Spinal cord (tissue), 10 donors: ENCODE results near the gene C4BPB. TPM values are rescaled to one million over a fixed set of nuclear protein-coding genes. Genes with fewer than 3 reads are reported as not detected.

ENCODE experiments used
- DNase-seq, 6 donors: peaks; one replicate each; pipeline versions ENCODE4 v3.0.0 to v3.0.0-alpha.2; 2013 to 2015; ENCODE audit warnings: low spot score in 6 of 6, low read depth in 4 of 6
- H3K27ac ChIP-seq: one replicate; pipeline ENCODE4 v1.5.1; 2013; ENCODE audit warnings: low read depth, low read length, control low read depth
- H3K27me3 ChIP-seq: one replicate; pipeline ENCODE4 v1.6.1; 2013; ENCODE audit warnings: low read length; ENCODE audit not compliant: control insufficient read depth, insufficient read depth
- H3K36me3 ChIP-seq: one replicate; pipeline ENCODE4 v1.6.1; 2013; ENCODE audit warnings: low read length; ENCODE audit not compliant: control insufficient read depth, insufficient read depth
- H3K4me1 ChIP-seq: one replicate; pipeline ENCODE4 v1.6.1; 2013; ENCODE audit warnings: low read length; ENCODE audit not compliant: control insufficient read depth, insufficient read depth
- H3K4me3 ChIP-seq: one replicate; pipeline ENCODE4 v1.5.1; 2013; ENCODE audit warnings: low read depth, low read length, control low read depth
- H3K9me3 ChIP-seq: one replicate; pipeline ENCODE4 v1.6.1; 2013; ENCODE audit warnings: low read length; ENCODE audit not compliant: control insufficient read depth, insufficient read depth
- WGBS: methylation state at CpG from one replicate; pipeline ENCODE4 v1.1.5; 2013; ENCODE audit warnings: missing lambda C conversion rate; ENCODE audit not compliant: insufficient coverage; 5-methylcytosine and 5-hydroxymethylcytosine counted together
- polyA plus RNA-seq, 2 donors: library from polyadenylated mRNA; unstranded; fragments of 120-200 nt; gene quantifications; one replicate each; pipeline ENCODE4 v1.2.1, GENCODE V29; 2013; ENCODE audit not compliant: insufficient read length in 2 of 2
- total RNA-seq, 2 donors: library from RNA; depleted of rRNA in 1 of 2; stranded (reverse); fragments of 120-200 nt in 1 of 2; fragments of >200 nt in 1 of 2; gene quantifications; one replicate each; pipeline versions ENCODE4 v1.2.3 to v1.2.4, GENCODE V29; 2013 to 2014
- donor health status: healthy.

Gene C4BPB
- total and polyA plus RNA-seq, 4 donors, result 0.13 to 0.32 (median 0.20) TPM; not detected in 1

DNA sequence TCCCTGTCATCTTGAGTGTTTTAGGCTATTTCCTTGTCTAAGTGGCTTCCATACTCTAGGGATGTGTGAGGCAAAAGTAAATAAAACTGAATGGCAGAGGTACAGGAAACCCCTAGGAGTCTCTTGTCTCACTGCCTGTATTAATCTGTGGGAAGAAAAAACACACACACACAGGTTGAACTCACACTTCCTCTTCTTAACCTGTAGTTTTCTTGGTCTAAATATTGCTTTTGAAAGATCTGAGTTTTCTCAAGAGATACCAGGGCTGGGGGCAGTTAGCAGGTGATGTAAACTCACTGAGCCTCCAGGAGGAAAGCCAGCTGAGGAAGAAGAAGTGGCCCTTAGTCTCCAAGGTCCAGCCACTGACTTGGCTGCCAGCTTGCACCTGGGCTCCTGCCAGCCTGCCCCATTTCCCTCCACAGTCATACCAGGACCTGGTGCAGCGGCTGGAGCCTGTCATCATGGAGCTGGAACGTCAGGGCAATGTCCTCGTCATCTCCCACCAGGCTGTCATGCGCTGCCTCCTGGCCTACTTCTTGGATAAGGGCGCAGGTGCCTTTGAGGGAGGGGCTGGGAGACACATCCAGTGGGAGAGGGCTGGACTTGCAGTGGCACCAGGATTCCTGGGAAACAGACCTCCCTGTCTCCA is 18.7 kb upstream of the C4BPB start:
- H3K27me3 ChIP-seq, result no peaks in the 10 kb centered on the region
- no peaks in the 10 kb centered on the region for H3K9me3 ChIP-seq
- no peak overlapping the region for H3K4me3 ChIP-seq
- H3K4me1 ChIP-seq, result no peaks in the 10 kb centered on the region
- 88% methylated on average over 5 of the region's 5 CpGs for whole genome bisulfite sequencing
- H3K36me3 ChIP-seq, result peaks cover 27% of the 10 kb centered on the region
- no peak for DNase-seq
- H3K27ac ChIP-seq, result no peak overlapping the region

- H3K4me1 ChIP-seq, result no peaks in the 10 kb centered on the region
- peaks cover 23% of the 10 kb centered on the region for H3K36me3 ChIP-seq
- WGBS, result 91% methylated on average over 3 of the region's 4 CpGs
Observed at GRCh38 chr1:207070811-207071210, 17.8 kb upstream of the C4BPB start.

DNA sequence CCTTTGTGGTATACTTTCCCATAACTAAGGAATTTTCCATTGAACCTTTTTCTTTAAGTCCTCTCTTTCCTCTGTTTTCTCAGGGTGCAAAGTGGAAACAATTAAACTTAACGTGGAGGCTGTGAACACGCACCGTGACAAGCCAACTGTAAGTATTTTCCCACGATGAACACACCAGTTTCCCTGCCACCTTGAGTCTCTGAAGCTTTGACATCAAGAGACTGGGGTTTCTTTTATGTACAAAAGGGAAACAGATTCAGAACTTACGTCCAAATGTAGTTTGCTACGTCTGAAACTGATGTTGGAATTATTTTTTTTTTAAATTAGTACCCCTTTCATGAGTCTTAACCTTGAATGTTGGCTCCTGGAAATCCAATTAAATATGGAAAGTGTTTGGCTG is 17.2 kb upstream of the C4BPB start:
- no peak for DNase-seq
- WGBS, result 90% methylated on average over 4 of the region's 6 CpGs
- no peak overlapping the region for H3K4me3 ChIP-seq
- peaks cover 23% of the 10 kb centered on the region for H3K36me3 ChIP-seq
- H3K4me1 ChIP-seq, result no peaks in the 10 kb centered on the region
- no peaks in the 10 kb centered on the region for H3K27me3 ChIP-seq
- no peaks in the 10 kb centered on the region for H3K9me3 ChIP-seq
- H3K27ac ChIP-seq, result no peak overlapping the region

More at GRCh38 chr1:207070811-207071210, 17.8 kb upstream of the C4BPB start:
- DNase-seq, result no peak
- Histone ChIP-seq H3K27me3 (no peaks in the 10 kb centered on the region), H3K27ac (no peak overlapping the region), H3K4me3 (no peak overlapping the region), H3K9me3 (no peaks in the 10 kb centered on the region)

- no peaks in the 10 kb centered on the region for H3K4me1 ChIP-seq
- H3K27me3 ChIP-seq, result no peaks in the 10 kb centered on the region
- no peak overlapping the region for H3K27ac ChIP-seq
- 84% methylated on average over 7 of the region's 8 CpGs for WGBS
- no peak for DNase-seq
- no peaks in the 10 kb centered on the region for H3K9me3 ChIP-seq
- H3K4me3 ChIP-seq, result no peak overlapping the region
- peaks cover 23% of the 10 kb centered on the region for H3K36me3 ChIP-seq
Observed at GRCh38 chr1:207072233-207072632, 16.4 kb upstream of the C4BPB start.

- WGBS, result 92% methylated on average over 2 of the region's 4 CpGs
- Histone ChIP-seq H3K4me3 (no peak overlapping the region), H3K4me1 (no peaks in the 10 kb centered on the region), H3K9me3 (no peaks in the 10 kb centered on the region), H3K36me3 (peaks cover 19% of the 10 kb centered on the region), H3K27ac (no peak overlapping the region), H3K27me3 (no peaks in the 10 kb centered on the region)
- no peak for DNase-seq
Observed at GRCh38 chr1:207073906-207074820, 14.5 kb upstream of the C4BPB start.

DNA sequence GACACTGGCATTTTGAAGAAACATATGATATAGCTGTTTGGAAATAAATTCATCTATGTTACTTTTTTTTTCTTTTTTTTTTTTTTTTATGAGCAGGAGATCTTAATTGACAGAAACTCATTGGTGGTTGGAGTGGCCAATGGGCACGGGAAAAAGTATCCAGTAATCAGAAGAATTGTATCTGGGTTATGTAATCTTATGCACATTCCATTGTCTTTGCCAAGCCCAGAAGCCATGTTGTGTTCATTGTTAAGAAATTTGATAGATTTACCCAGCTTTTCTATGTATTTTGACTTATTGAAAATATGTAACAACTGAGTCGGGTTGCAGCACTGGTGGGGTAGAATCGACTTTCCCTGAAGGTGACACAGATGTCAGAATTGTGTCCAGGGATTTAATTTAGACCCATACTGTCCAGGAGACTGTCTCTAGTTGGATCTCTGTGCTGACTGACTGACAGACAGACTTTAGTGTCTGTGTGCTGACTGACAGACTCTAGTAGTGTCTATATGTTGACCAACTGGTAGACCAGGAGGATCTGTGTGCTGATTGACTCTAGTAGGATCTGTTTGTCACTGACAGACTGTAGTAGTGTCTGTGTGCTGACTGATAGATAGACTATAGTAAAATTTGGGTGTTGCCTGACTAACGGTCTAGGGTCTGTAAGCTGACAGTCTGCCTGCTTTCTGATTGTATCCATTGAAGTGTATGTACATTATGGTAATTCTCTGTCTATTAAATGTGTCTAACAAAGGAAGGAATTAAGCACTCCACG is 12.3 kb upstream of the C4BPB start:
- Histone ChIP-seq H3K27me3 (no peaks in the 10 kb centered on the region), H3K27ac (no peak overlapping the region), H3K4me1 (no peaks in the 10 kb centered on the region), H3K9me3 (no peaks in the 10 kb centered on the region), H3K36me3 (peaks cover 10% of the 10 kb centered on the region), H3K4me3 (no peak overlapping the region)
- 97% methylated on average over 3 of the region's 5 CpGs for WGBS
- no peak for DNase-seq

GRCh38 chr1:207077012-207077411 is 11.6 kb upstream of the C4BPB start:
- DNase-seq, result no peak
- H3K27me3 ChIP-seq, result no peaks in the 10 kb centered on the region
- WGBS, result no CpG with 5 or more reads among the region's 1 CpG
- no peaks in the 10 kb centered on the region for H3K9me3 ChIP-seq
- peaks cover 7% of the 10 kb centered on the region for H3K36me3 ChIP-seq
- no peak overlapping the region for H3K4me3 ChIP-seq
- H3K4me1 ChIP-seq, result no peaks in the 10 kb centered on the region
- H3K27ac ChIP-seq, result no peak overlapping the region

- Histone ChIP-seq H3K27ac (no peak overlapping the region), H3K4me3 (no peak overlapping the region), H3K9me3 (no peaks in the 10 kb centered on the region), H3K4me1 (no peaks in the 10 kb centered on the region), H3K27me3 (no peaks in the 10 kb centered on the region), H3K36me3 (peaks cover 4% of the 10 kb centered on the region)
- DNase-seq, result peak; percentile 31 to 93 (median 69)
- WGBS, result 67% methylated on average over 1 of the region's 6 CpGs
Observed at GRCh38 chr1:207077470-207078377, 10.9 kb upstream of the C4BPB start.
